NCI-H226 (cell line): ENCODE results near the gene FMNL2.

ENCODE experiments used
- DNase-seq: peaks from one replicate; pipeline ENCODE4 v3.0.0-alpha.2; 2015

Gene FMNL2

DNA sequence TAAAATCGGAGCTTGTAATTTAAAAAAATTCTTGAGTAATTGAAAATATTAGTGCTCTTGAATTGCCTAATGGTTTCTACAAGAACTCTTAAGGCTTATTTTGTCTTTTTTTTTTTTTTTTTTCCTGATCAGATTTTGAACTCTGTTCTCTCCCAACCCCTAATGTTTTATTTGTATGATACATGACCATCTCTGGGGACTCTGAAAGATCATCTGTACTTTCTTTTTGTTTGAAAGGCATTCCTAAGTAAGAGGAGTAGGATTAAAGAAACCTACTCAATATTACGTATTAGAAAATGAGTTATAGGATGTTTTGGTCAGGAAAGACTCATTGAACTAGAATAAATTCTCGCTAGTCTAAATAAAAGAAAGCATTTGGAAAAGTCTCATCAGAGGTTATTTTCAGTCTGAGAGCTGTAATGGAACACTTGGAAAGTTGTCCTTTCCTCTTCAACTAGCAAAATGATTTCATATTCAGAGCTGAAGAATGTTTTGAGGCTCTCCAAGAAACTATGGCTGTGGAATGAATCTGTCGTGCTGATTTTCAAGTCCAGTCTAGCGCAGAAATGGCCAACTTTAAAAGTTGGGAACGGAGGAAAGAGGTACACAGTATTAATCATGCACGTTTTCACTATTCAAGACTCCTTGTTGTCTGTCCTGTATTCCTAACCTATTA is 199.6 kb downstream of the FMNL2 start:
- no peak for DNase-seq

- no peak for DNase-seq
These were observed 202.2 kb downstream of the FMNL2 start for GRCh38 chr2:152537081-152537651.

- no peak for DNase-seq
These were observed 204.4 kb downstream of the FMNL2 start for GRCh38 chr2:152539424-152539823.

DNA sequence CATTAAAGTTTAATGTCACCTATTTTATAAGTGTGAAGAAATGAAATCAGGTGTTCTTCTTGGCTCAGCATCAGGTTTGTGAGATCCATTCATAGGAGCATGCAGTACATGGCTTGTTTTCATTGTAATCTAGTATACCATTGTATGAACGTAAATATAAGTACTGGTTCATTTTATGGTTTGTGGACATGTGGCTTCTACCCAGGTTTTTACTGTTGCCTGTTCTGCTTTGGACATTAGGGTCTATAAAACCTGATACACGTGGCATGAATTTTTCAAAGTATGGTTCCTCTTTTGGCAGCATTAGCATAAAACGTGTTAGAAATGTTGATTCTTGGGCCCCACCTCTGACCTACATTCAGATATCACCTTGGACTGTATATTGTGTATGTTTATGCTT is 206.7 kb downstream of the FMNL2 start:
- no peak for DNase-seq

- no peak for DNase-seq
These were observed 207.5 kb downstream of the FMNL2 start for GRCh38 chr2:152542337-152542994.

DNA sequence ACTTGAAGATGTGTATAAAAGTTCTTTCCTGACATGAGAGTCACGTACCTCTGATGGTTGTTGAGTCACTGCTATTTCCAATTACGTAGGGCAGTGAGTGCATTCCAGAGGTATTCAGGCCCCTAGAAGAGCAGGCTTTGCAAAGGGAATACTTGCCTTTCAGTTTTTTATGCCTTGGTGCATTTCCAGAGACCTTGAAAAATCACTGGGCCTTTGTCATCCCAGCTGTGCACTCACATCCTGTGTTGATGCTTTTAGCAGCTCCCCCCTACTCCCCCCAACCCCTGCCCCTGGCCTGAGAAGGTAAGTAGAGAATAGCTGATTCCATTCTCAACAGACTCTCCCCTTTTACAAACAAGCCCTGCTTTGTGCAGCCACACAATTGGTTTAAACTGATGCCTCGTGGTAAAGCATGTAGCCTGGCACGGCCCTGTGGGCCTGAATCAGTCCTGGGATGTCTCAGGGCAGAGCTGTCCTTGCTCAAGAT is 208.1 kb downstream of the FMNL2 start:
- DNase-seq, result peak; percentile 93

- no peak for DNase-seq
These were observed 208.7 kb downstream of the FMNL2 start for GRCh38 chr2:152543717-152544116.

- DNase-seq, result no peak
These were observed 209.7 kb downstream of the FMNL2 start for GRCh38 chr2:152544638-152545037.

DNA sequence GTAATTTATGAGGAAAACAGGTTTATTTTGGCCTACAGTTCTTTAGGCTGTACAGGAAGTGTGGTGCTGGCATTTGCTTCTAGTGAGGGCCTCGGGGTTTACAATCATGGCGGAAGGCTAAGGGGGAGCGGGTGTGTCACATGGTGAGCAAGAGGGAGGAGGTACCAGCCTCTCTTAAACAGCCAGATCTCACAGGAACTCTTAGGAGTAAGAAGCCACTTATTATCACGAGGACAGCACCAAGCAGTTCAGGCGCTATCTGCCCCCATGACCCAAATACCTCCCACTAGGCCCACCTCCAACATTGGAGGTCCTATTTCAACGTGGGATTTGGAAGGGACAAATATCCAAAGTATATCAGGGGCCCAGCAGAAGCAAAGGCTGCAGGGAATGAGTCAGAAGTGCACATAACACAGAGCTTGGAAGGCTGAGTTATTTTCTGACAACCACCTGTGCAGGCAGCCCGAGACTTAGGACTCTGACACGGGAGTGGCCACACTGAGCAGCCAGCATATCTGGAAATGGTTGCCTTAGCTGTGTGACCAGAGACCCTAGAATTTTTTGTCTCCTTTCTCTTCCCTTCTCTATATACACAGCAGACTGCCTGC is 211.4 kb downstream of the FMNL2 start:
- no peak for DNase-seq

GRCh38 chr2:152548111-152548875 is 213.3 kb downstream of the FMNL2 start:
- DNase-seq, result no peak

GRCh38 chr2:152548996-152549395 is 214.0 kb downstream of the FMNL2 start:
- DNase-seq, result no peak

GRCh38 chr2:152549423-152549822 is 214.4 kb downstream of the FMNL2 start:
- DNase-seq, result no peak

DNA sequence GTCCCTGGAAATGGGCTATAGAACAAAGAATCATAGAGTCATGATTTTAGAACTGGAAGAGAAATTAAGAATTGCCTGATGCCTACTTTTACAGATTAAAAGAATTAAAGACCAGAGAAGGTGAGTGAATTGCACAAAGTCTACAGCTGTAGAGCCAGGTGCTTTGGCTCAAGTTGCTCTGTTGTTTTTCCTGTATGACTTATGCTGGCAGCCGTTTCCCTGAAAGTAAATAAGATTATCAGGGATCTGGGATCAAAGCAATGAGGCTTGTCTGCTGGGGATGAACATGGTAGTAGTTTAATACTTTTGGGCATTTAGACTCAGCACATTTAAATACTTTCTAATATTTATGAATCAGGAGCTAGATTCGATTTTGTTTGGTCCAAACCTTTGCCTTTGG is 215.4 kb downstream of the FMNL2 start:
- no peak for DNase-seq

GRCh38 chr2:152552888-152553287 is 217.9 kb downstream of the FMNL2 start:
- no peak for DNase-seq

DNA sequence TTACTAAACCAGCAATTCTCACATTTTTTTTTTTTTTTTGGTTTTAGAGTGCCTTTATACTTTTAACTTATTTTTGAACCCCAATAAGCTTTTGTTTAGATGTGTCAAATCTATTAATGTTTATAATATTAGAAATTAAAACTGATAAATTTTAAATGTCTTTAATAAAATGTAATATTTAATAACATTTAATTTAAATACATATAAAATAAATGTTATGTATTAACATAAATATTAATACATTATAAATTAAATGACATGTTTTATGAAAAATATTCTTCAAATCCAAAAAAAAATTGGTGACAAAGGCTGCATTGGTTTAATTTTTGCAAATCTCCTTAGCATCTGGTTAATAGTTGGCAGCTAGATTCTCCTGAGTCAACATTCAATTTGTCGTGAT is 218.5 kb downstream of the FMNL2 start:
- DNase-seq, result no peak

GRCh38 chr2:152555048-152555447 is 220.1 kb downstream of the FMNL2 start:
- DNase-seq, result no peak

- DNase-seq, result no peak
These were observed 221.5 kb downstream of the FMNL2 start for GRCh38 chr2:152556506-152556905.

DNA sequence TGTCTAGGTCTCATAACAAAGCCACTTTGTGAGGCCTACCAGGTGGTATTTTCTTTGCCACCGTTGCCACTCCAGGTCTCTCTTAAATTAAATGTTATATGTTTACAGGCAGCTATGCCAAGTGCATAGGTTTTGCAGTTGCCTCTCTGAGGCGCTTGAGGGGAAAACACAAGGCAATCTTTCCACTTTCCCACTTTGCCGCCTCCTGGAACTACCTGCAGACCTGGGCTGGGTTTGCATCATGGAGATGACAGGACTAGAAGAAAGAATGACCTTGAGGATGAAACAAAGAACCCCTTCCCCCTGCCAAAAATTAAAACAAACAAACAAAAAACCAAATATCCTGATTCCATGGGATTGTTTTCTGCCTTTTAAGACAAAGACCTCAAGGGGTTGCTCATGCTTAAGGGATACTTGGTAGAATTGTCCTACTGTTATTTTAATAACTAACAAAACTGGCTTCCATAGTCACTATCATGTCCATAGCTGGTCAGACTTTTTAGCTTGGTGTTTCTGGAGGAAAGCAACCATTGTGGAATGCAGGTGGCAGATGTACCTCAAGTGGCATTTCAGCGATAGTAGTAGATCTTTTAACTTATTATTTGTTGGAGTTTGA is 222.4 kb downstream of the FMNL2 start:
- no peak for DNase-seq

DNA sequence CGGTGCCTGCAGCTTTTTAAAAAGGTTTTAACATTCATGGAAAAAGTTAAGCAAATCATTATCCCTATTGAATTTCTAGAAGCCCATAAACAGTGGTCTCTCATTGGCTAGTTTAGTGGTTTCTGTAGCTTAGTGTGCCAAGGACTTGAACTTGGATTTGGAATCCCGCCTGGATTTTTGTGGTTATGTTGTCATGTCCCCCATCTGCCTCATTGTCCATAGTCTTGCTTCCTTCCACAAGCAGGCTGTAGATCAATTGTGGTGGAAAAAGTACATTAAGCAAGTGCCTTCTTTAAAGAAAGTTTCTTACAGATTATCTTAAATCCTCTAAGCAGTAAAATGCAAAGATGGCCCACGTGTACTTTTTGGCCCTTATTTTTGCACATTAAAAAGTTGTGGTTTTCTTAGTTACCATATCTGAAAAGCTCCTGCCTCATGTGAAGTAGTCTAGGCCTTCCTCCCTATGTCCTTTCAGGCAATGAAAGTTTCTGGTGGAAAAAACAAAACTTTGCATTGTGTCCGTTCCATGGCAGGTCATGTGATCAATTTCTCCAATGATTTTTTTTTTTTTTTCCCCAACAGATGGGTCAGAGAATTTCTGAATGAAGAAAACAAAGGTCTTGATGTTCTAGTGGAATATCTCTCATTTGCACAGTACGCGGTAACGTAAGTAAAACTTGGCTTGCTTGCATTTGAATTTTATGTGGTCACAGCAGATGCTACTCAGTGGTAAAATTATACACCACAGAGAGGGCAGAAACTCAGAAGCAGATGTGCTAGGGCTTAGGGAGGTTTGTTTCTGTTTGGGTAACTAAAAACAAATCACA is 223.4 kb downstream of the FMNL2 start:
- DNase-seq, result no peak

DNA sequence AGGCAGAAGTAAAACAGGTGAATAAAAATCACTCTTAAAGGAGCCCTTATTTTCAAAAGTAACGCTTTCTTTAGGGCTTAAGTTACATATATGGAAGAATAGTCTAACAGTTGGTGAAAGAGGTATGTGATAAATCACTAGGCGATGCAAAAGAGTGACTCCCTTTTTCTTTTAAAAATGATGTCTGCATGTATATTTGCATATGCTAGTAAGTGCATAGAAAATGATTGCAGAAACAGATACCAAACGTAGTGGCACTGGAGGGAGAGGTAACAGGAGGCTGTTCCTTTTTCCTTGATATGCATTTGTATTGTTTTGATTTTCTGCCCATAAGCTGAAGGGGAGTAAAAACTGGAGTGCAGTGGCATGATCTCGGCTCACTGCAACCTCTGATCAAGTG is 224.0 kb downstream of the FMNL2 start:
- no peak for DNase-seq

GRCh38 chr2:152560166-152560565 is 225.2 kb downstream of the FMNL2 start:
- DNase-seq, result no peak
